ENCODE data around the gene KAT6B. TPM values are rescaled to one million over a fixed set of nuclear protein-coding genes. Genes with fewer than 3 reads are reported as not detected.

KAT6B gene
- polyA plus RNA-seq, 6 donors from 2014 or later: 12.0 to 42.5 (median 29.4) TPM

GRCh38 chr10:74827045-74827441 is 643 bp downstream of the KAT6B start:
- H3K4me3 Mint-ChIP-seq: peak overlapping the region; percentile 84 to 98 (median 94)
- H3K36me3 Mint-ChIP-seq: no peaks in the 10 kb centered on the region
- H3K9me3 Mint-ChIP-seq: no peaks in the 10 kb centered on the region
- DNase-seq: no peak
- H3K4me1 Mint-ChIP-seq: peaks cover 38 to 51% (median 49%) of the 10 kb centered on the region in 3 donors
- peak; percentile 3 to 4 for ATAC-seq (ENCODE audit: low read depth in 2 of 2)
- no peaks in the 10 kb centered on the region for H3K27me3 Mint-ChIP-seq
- peak overlapping the region; percentile 51 to 99 (median 96) for H3K27ac Mint-ChIP-seq

- H3K9me3 Mint-ChIP-seq: no peaks in the 10 kb centered on the region
- no peak for DNase-seq
- peak overlapping the region; percentile 84 to 98 (median 94) for H3K4me3 Mint-ChIP-seq
- H3K4me1 Mint-ChIP-seq: peaks cover 38 to 51% (median 49%) of the 10 kb centered on the region in 3 donors
- ATAC-seq (ENCODE audit: low read depth in 2 of 2): no peak
- H3K36me3 Mint-ChIP-seq: no peaks in the 10 kb centered on the region
- H3K27ac Mint-ChIP-seq: peak overlapping the region in 3 of 6 donors; percentile 86 to 97 (median 94)
- H3K27me3 Mint-ChIP-seq: no peaks in the 10 kb centered on the region
These were observed 1.3 kb downstream of the KAT6B start for GRCh38 chr10:74827694-74828093.

- H3K27ac Mint-ChIP-seq: peak overlapping the region; percentile 1 to 90 (median 49)
- H3K9me3 Mint-ChIP-seq: no peaks in the 10 kb centered on the region
- ATAC-seq (ENCODE audit: low read depth in 2 of 2) (no peak), DNase-seq (no peak)
- H3K27me3 Mint-ChIP-seq: no peaks in the 10 kb centered on the region
- no peaks in the 10 kb centered on the region for H3K36me3 Mint-ChIP-seq
- H3K4me1 Mint-ChIP-seq: peaks cover 39 to 54% (median 51%) of the 10 kb centered on the region in 3 donors
- H3K4me3 Mint-ChIP-seq: peak overlapping the region; percentile 39 to 96 (median 64)
These were observed 2.5 kb downstream of the KAT6B start for GRCh38 chr10:74828946-74829345.

GRCh38 chr10:74831518-74832120 is 5.2 kb downstream of the KAT6B start:
- no peaks in the 10 kb centered on the region for H3K9me3 Mint-ChIP-seq
- DNase-seq (no peak), ATAC-seq (ENCODE audit: low read depth in 2 of 2) (no peak)
- H3K27ac Mint-ChIP-seq: peak overlapping the region in 5 of 6 donors; percentile 2 to 36 (median 15)
- H3K36me3 Mint-ChIP-seq: no peaks in the 10 kb centered on the region
- no peaks in the 10 kb centered on the region for H3K27me3 Mint-ChIP-seq
- H3K4me3 Mint-ChIP-seq: peak overlapping the region in 2 of 8 donors; percentile 7 to 28
- H3K4me1 Mint-ChIP-seq: peaks cover 52 to 60% (median 58%) of the 10 kb centered on the region in 3 donors

- Mint-ChIP-seq H3K4me1 (peaks cover 32 to 46% (median 38%) of the 10 kb centered on the region in 3 donors), H3K27ac (peak overlapping the region in 3 of 6 donors; percentile 19 to 49 (median 22))
- no peak for ATAC-seq (ENCODE audit: low read depth in 2 of 2)
These were observed 9.6 kb downstream of the KAT6B start for GRCh38 chr10:74835963-74836362.

GRCh38 chr10:74836877-74837276 is 10.5 kb downstream of the KAT6B start:
- no peaks in the 10 kb centered on the region for H3K27me3 Mint-ChIP-seq
- no peak for DNase-seq
- H3K9me3 Mint-ChIP-seq: no peaks in the 10 kb centered on the region
- peaks cover 0 to 11% of the 10 kb centered on the region in 2 donors for H3K36me3 Mint-ChIP-seq
- peak overlapping the region in 1 of 6 donors; percentile 81 for H3K27ac Mint-ChIP-seq
- no peak overlapping the region for H3K4me3 Mint-ChIP-seq
- ATAC-seq (ENCODE audit: low read depth in 2 of 2): no peak
- peaks cover 24 to 40% (median 30%) of the 10 kb centered on the region in 3 donors for H3K4me1 Mint-ChIP-seq

More at GRCh38 chr10:74835963-74836362, 9.6 kb downstream of the KAT6B start:
- Mint-ChIP-seq H3K4me3 (peak overlapping the region in 1 of 8 donors; percentile 20), H3K27me3 (no peaks in the 10 kb centered on the region), H3K36me3 (peaks cover 0 to 11% of the 10 kb centered on the region in 2 donors), H3K9me3 (no peaks in the 10 kb centered on the region)
- DNase-seq: no peak

GRCh38 chr10:74837743-74838142 is 11.3 kb downstream of the KAT6B start:
- Mint-ChIP-seq H3K4me3 (peak overlapping the region in 1 of 8 donors; percentile 2), H3K27me3 (no peaks in the 10 kb centered on the region), H3K27ac (peak overlapping the region in 2 of 6 donors; percentile 45 to 59), H3K9me3 (no peaks in the 10 kb centered on the region), H3K36me3 (peaks cover 0 to 13% of the 10 kb centered on the region in 2 donors), H3K4me1 (peaks cover 28 to 45% (median 35%) of the 10 kb centered on the region in 3 donors)
- no peak for DNase-seq
- ATAC-seq (ENCODE audit: low read depth in 2 of 2): no peak

GRCh38 chr10:74839708-74840107 is 13.3 kb downstream of the KAT6B start:
- Mint-ChIP-seq H3K4me3 (no peak overlapping the region), H3K9me3 (no peaks in the 10 kb centered on the region), H3K4me1 (peaks cover 26 to 41% (median 37%) of the 10 kb centered on the region in 3 donors), H3K36me3 (peaks cover 13 to 21% of the 10 kb centered on the region in 2 donors), H3K27me3 (no peaks in the 10 kb centered on the region), H3K27ac (no peak overlapping the region)
- DNase-seq (no peak), ATAC-seq (ENCODE audit: low read depth in 2 of 2) (no peak)

GRCh38 chr10:74841265-74841973 is 15.0 kb downstream of the KAT6B start:
- peaks cover 16 to 21% of the 10 kb centered on the region in 2 donors for H3K36me3 Mint-ChIP-seq
- H3K4me1 Mint-ChIP-seq: peaks cover 21 to 36% (median 32%) of the 10 kb centered on the region in 3 donors
- peak overlapping the region in 1 of 8 donors; percentile 6 for H3K4me3 Mint-ChIP-seq
- H3K27ac Mint-ChIP-seq: peak overlapping the region in 2 of 6 donors; percentile 49 to 62
- DNase-seq (no peak), ATAC-seq (ENCODE audit: low read depth in 2 of 2) (no peak)
- H3K9me3 Mint-ChIP-seq: no peaks in the 10 kb centered on the region
- H3K27me3 Mint-ChIP-seq: no peaks in the 10 kb centered on the region

- DNase-seq: no peak
- peak in 1 of 2 donors; percentile 30 for ATAC-seq (ENCODE audit: low read depth in 2 of 2)
- H3K36me3 Mint-ChIP-seq: peaks cover 16 to 21% of the 10 kb centered on the region in 2 donors
- H3K27ac Mint-ChIP-seq: peak overlapping the region in 3 of 6 donors; percentile 54 to 78 (median 63)
- no peaks in the 10 kb centered on the region for H3K9me3 Mint-ChIP-seq
- H3K27me3 Mint-ChIP-seq: no peaks in the 10 kb centered on the region
- H3K4me1 Mint-ChIP-seq: peaks cover 20 to 36% (median 32%) of the 10 kb centered on the region in 3 donors
- H3K4me3 Mint-ChIP-seq: no peak overlapping the region
These were observed 16.0 kb downstream of the KAT6B start for GRCh38 chr10:74842301-74842954.

- H3K36me3 Mint-ChIP-seq: peaks cover 10 to 16% of the 10 kb centered on the region in 2 donors
- H3K4me3 Mint-ChIP-seq: no peak overlapping the region
- H3K27me3 Mint-ChIP-seq: no peaks in the 10 kb centered on the region
- DNase-seq (no peak), ATAC-seq (ENCODE audit: low read depth in 2 of 2) (no peak)
- H3K9me3 Mint-ChIP-seq: no peaks in the 10 kb centered on the region
- peak overlapping the region in 1 of 6 donors; percentile 70 for H3K27ac Mint-ChIP-seq
- H3K4me1 Mint-ChIP-seq: peaks cover 17 to 28% (median 21%) of the 10 kb centered on the region in 3 donors
These were observed 20.6 kb downstream of the KAT6B start for GRCh38 chr10:74846958-74847357.

- Mint-ChIP-seq H3K36me3 (peaks cover 0 to 5% of the 10 kb centered on the region in 2 donors), H3K27ac (peak overlapping the region in 5 of 6 donors; percentile 0 to 97 (median 70)), H3K4me1 (peaks cover 30 to 49% (median 38%) of the 10 kb centered on the region in 3 donors), H3K9me3 (no peaks in the 10 kb centered on the region), H3K27me3 (no peaks in the 10 kb centered on the region), H3K4me3 (no peak overlapping the region)
- DNase-seq (no peak), ATAC-seq (ENCODE audit: low read depth in 2 of 2) (no peak)
These were observed 25.4 kb downstream of the KAT6B start for GRCh38 chr10:74851831-74852230.

GRCh38 chr10:74852381-74852780 is 26.0 kb downstream of the KAT6B start:
- Mint-ChIP-seq H3K4me1 (peaks cover 32 to 54% (median 44%) of the 10 kb centered on the region in 3 donors), H3K27me3 (no peaks in the 10 kb centered on the region), H3K27ac (peak overlapping the region; percentile 0 to 97 (median 48)), H3K4me3 (peak overlapping the region in 1 of 8 donors; percentile 40), H3K9me3 (no peaks in the 10 kb centered on the region), H3K36me3 (peaks cover 0 to 10% of the 10 kb centered on the region in 2 donors)
- no peak for DNase-seq
- no peak for ATAC-seq (ENCODE audit: low read depth in 2 of 2)
